ENCODE data around the gene P2RX6. TPM values are rescaled to one million over a fixed set of nuclear protein-coding genes. Genes with fewer than 3 reads are reported as not detected.

Gene P2RX6
- total and polyA plus RNA-seq, 9 of the 15 experiments (the other 6 are each of a cell fraction or from before 2014, with no cell fraction given) = 0.01 to 3.9 (median 1.5) TPM; not detected in 1

GRCh38 chr22:21030621-21031544 lies 15.9 kb downstream of the P2RX6 start (continued):
- peak; percentile 60; the same call in 1 of the 2 replicates for TF ChIP-seq THRB (CRISPR knock-in tag; conservative IDR thresholded peaks at IDR 0.05)
- no peak for TF ChIP-seq ZNF143 (CRISPR knock-in tag; IDR thresholded peaks at IDR 0.05)
- no peak for TF ChIP-seq ZNF263 (CRISPR knock-in tag; IDR thresholded peaks at IDR 0.05; ENCODE audit: borderline replicate concordance)
- TF ChIP-seq, protein P1, sequence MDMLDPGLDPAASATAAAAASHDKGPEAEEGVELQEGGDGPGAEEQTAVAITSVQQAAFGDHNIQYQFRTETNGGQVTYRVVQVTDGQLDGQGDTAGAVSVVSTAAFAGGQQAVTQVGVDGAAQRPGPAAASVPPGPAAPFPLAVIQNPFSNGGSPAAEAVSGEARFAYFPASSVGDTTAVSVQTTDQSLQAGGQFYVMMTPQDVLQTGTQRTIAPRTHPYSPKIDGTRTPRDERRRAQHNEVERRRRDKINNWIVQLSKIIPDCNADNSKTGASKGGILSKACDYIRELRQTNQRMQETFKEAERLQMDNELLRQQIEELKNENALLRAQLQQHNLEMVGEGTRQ (CRISPR knock-in tag; IDR thresholded peaks at IDR 0.05) = peak; percentile 16; the same call in 1 of the 2 replicates
- peak; percentile 60; the same call in 1 of the 2 replicates for TF ChIP-seq ZNF583 (CRISPR knock-in tag; IDR thresholded peaks at IDR 0.05)
- no peak for TF ChIP-seq RERE (CRISPR knock-in tag; IDR thresholded peaks at IDR 0.05; ENCODE audit: borderline replicate concordance)
- 0 out of 2 replicates have a peak, but pooled peaks have one; percentile 56 for TF ChIP-seq NR2F6 (CRISPR knock-in tag; IDR thresholded peaks at IDR 0.05)
- peak; percentile 10; the same call in 1 of the 2 replicates for TF ChIP-seq ZNF764 (CRISPR knock-in tag; IDR thresholded peaks at IDR 0.05; ENCODE audit: low read depth)
- TF ChIP-seq E2F3 (CRISPR knock-in tag; IDR thresholded peaks at IDR 0.05) = 0 out of 2 replicates have a peak, but pooled peaks have one; percentile 64
- no peak for TF ChIP-seq NUFIP1 (IDR thresholded peaks at IDR 0.05; ENCODE audit: partially characterized antibody)
- 0 out of 2 replicates have a peak, but pooled peaks have one; percentile 36 for TF ChIP-seq MEF2D (tag; conservative IDR thresholded peaks at IDR 0.05; ENCODE audit: low read depth)
- TF ChIP-seq, protein P2, sequence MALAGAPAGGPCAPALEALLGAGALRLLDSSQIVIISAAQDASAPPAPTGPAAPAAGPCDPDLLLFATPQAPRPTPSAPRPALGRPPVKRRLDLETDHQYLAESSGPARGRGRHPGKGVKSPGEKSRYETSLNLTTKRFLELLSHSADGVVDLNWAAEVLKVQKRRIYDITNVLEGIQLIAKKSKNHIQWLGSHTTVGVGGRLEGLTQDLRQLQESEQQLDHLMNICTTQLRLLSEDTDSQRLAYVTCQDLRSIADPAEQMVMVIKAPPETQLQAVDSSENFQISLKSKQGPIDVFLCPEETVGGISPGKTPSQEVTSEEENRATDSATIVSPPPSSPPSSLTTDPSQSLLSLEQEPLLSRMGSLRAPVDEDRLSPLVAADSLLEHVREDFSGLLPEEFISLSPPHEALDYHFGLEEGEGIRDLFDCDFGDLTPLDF (CRISPR knock-in tag; IDR thresholded peaks at IDR 0.05) = 0 out of 2 replicates have a peak, but pooled peaks have one; percentile 24
- 0 out of 2 replicates have a peak, but pooled peaks have one; percentile 77 for TF ChIP-seq ZC3H4 (CRISPR knock-in tag; IDR thresholded peaks at IDR 0.05; ENCODE audit: borderline replicate concordance)
- TF ChIP-seq YY1 (IDR thresholded peaks at IDR 0.05; ENCODE audit: borderline replicate concordance in 1 of 3, control insufficient read depth in 1 of 3, extremely low read depth in 1 of 3, insufficient read depth in 3 of 3, insufficient read length in 1 of 3, insufficient replicate concordance in 2 of 3, low read depth in 1 of 3, low read length in 2 of 3) = peak in 1 of 3 experiments; percentile 17
- TF ChIP-seq KLF1 (tag; IDR thresholded peaks at IDR 0.05) = 0 out of 2 replicates have a peak, but pooled peaks have one; percentile 34
- no peak for TF ChIP-seq FOXA1 (IDR thresholded peaks at IDR 0.05; ENCODE audit: borderline replicate concordance)

All from K562 (cell line).